SK-N-SH (cell line): Measurements from ENCODE around the gene CRELD2.

Experiments used
- EZH2phosphoT487 ChIP-seq: fragments of 200-600 bp; sonication (generic); IDR thresholded peaks from 2 replicates; pipeline ENCODE4 v1.6.1; 2017; ENCODE audit warnings: low read depth, mixed run types, mild to moderate bottlenecking, antibody characterized with exemption, moderate library complexity, borderline replicate concordance
- JUND ChIP-seq: IDR thresholded peaks from 2 replicates; pipeline ENCODE4 v1.4.0; 2012
- POLR2AphosphoS5 ChIP-seq: IDR thresholded peaks from 2 replicates; pipeline ENCODE4 v1.6.1; 2012; ENCODE audit warnings: low read depth, low read length
- RXRA ChIP-seq: IDR thresholded peaks from 2 replicates; pipeline ENCODE4 v1.4.0; 2012; ENCODE audit warnings: low read depth, mild to moderate bottlenecking, borderline replicate concordance
- TAF1 ChIP-seq: IDR thresholded peaks from 2 replicates; pipeline ENCODE4 v1.6.1; 2012; ENCODE audit warnings: low read depth, mild to moderate bottlenecking, low read length, moderate library complexity, borderline replicate concordance
- TEAD4 ChIP-seq: IDR thresholded peaks from 2 replicates; pipeline ENCODE4 v1.4.0; 2012; ENCODE audit warnings: mild to moderate bottlenecking, borderline replicate concordance; ENCODE audit not compliant: insufficient read depth
- TF ChIP-seq, protein P1 (sequence below): fragments of 200-600 bp; sonication (generic); IDR thresholded peaks from 2 replicates; pipeline ENCODE4 v1.6.1; 2017; ENCODE audit warnings: antibody characterized with exemption, mild to moderate bottlenecking, moderate library complexity
- TF ChIP-seq, protein P2 (sequence below): fragments of 150-350 bp; IDR thresholded peaks from 2 replicates; pipeline ENCODE4 v1.6.1; 2017; ENCODE audit warnings: antibody characterized with exemption, low read length, low read depth, borderline replicate concordance

DNA sequence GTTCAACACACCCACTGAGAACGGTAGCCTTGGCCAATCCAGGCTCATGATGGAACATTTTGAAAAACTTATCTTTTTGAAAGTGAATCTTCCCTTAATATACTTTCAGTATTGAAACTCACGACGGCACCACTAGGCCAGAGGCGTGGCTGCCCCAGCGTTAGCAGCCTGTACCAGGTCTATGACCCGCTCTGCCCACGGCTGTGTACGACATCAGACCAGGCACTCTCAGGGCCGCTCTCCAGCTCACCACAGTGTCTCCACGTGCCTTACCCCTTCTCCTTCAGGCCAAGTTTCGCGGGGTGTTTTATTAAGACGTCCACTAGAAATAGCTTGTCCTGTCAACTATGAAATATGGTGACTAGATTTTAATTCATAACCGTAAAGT, 31.4 kb upstream of the CRELD2 start:
- no peak for TF ChIP-seq TEAD4
- TF ChIP-seq POLR2AphosphoS5 = no peak
- TF ChIP-seq, protein P1, sequence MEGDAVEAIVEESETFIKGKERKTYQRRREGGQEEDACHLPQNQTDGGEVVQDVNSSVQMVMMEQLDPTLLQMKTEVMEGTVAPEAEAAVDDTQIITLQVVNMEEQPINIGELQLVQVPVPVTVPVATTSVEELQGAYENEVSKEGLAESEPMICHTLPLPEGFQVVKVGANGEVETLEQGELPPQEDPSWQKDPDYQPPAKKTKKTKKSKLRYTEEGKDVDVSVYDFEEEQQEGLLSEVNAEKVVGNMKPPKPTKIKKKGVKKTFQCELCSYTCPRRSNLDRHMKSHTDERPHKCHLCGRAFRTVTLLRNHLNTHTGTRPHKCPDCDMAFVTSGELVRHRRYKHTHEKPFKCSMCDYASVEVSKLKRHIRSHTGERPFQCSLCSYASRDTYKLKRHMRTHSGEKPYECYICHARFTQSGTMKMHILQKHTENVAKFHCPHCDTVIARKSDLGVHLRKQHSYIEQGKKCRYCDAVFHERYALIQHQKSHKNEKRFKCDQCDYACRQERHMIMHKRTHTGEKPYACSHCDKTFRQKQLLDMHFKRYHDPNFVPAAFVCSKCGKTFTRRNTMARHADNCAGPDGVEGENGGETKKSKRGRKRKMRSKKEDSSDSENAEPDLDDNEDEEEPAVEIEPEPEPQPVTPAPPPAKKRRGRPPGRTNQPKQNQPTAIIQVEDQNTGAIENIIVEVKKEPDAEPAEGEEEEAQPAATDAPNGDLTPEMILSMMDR = no peak
- no peak for TF ChIP-seq TAF1
- TF ChIP-seq, protein P2, sequence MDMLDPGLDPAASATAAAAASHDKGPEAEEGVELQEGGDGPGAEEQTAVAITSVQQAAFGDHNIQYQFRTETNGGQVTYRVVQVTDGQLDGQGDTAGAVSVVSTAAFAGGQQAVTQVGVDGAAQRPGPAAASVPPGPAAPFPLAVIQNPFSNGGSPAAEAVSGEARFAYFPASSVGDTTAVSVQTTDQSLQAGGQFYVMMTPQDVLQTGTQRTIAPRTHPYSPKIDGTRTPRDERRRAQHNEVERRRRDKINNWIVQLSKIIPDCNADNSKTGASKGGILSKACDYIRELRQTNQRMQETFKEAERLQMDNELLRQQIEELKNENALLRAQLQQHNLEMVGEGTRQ = no peak
- TF ChIP-seq EZH2phosphoT487 = no peak
- no peak for TF ChIP-seq JUND
- TF ChIP-seq RXRA = no peak
